GM12865 (cell line): Measurements from ENCODE around the gene MOGAT3.

Experiments
- DNase-seq: peaks from one replicate; pipeline ENCODE4 v3.0.0; 2010; ENCODE audit warnings: low read depth
- H3K4me3 ChIP-seq: 2 replicates; pipeline ENCODE4 v1.5.1; 2011; ENCODE audit warnings: mild to moderate bottlenecking, low read depth, low read length, control low read depth
- TF ChIP-seq, protein P1 (sequence below): IDR thresholded peaks from 2 replicates; pipeline ENCODE4 v1.5.1; 2011; ENCODE audit warnings: low read length, control low read depth, low read depth, inconsistent platforms; ENCODE audit not compliant: insufficient read depth; ENCODE audit errors: missing control alignments

Gene MOGAT3

GRCh38 chr7:101237206-101238067 is 36.6 kb upstream of the MOGAT3 start, which contains the start of gene CLDN15:
Gene CLDN15 (minus strand): TSS chr7:101237802. CDS start chr7:101237581, 221 bp downstream.
- DNase-seq = no peak
- no peak within 1 kb of the TSS for H3K4me3 ChIP-seq
- TF ChIP-seq, protein P1, sequence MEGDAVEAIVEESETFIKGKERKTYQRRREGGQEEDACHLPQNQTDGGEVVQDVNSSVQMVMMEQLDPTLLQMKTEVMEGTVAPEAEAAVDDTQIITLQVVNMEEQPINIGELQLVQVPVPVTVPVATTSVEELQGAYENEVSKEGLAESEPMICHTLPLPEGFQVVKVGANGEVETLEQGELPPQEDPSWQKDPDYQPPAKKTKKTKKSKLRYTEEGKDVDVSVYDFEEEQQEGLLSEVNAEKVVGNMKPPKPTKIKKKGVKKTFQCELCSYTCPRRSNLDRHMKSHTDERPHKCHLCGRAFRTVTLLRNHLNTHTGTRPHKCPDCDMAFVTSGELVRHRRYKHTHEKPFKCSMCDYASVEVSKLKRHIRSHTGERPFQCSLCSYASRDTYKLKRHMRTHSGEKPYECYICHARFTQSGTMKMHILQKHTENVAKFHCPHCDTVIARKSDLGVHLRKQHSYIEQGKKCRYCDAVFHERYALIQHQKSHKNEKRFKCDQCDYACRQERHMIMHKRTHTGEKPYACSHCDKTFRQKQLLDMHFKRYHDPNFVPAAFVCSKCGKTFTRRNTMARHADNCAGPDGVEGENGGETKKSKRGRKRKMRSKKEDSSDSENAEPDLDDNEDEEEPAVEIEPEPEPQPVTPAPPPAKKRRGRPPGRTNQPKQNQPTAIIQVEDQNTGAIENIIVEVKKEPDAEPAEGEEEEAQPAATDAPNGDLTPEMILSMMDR = no peak

- no peak for DNase-seq
- no peak overlapping the region for H3K4me3 ChIP-seq
- TF ChIP-seq, protein P1 = no peak
Measured at GRCh38 chr7:101236292-101236835, 35.5 kb upstream of the MOGAT3 start.

DNA sequence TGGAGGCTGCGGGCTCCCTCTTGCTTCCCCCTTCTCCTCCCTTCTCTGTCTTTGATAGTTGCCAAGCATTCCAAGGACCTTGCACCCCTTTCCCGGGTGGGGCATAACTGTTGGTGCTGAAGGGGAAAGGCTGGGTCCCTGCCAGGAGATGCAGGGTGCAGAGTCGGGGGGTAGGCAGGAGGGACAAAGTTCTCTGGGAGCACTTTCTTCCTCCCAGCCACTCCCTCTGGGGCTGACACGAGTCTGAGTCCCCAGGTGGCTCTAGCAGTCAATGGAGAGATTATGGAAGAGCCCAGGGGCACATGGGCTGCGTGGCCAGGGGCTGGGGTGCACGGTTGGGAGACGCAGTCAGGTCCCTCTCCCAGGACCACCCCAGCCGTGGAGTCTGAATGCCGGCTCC is 34.7 kb upstream of the MOGAT3 start:
- TF ChIP-seq, protein P1 = no peak
- H3K4me3 ChIP-seq = no peak overlapping the region
- no peak for DNase-seq

GRCh38 chr7:101235050-101235449 is 34.2 kb upstream of the MOGAT3 start:
- no peak for DNase-seq
- H3K4me3 ChIP-seq = no peak overlapping the region
- TF ChIP-seq, protein P1 = peak; percentile 2

GRCh38 chr7:101234636-101235035 is 33.8 kb upstream of the MOGAT3 start:
- DNase-seq = no peak
- TF ChIP-seq, protein P1 = no peak
- no peak overlapping the region for H3K4me3 ChIP-seq

DNA sequence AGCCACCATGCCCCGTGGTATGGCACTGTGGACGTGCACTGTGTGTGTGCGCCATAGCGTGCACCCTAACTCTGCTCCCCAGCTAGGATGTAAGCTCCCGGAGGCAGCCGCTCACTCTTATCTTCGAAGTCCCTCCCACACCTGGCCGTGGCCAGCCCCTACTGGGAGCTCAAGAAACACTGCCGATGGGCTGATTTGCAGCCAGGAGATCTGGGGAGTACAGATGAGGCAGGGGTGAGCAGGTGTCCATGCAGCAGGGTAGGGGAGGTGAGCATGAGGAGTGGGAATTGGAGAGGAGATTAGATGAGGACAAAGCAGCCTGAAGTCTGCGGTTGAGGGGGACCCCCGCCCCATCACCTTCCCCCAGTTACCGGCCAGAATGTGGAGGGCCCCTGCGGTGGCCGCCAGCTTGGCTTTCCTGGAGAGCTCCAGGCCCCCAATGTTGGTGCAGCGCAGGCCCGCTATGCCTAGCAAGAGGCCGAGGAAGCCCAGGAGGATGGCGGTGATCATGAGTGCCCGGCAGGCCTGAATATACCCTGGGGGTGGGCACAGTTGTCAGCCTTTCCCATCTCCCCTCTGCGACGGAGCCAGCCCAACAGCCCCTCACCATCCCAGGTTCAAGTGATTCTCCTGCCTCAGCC is 33.2 kb upstream of the MOGAT3 start:
- DNase-seq = no peak
- TF ChIP-seq, protein P1 = no peak

More for the DNA sequence above, 33.2 kb upstream of the MOGAT3 start:
- H3K4me3 ChIP-seq = no peak overlapping the region
